Activated T-helper 1 cell treated with anti-CD3 and anti-CD28 coated beads, Interleukin-2, amount 50 U/mL, for 16 hours (primary cell): ENCODE data around the gene CAB39L.

Experiments used
- DNase-seq, 2 donors: peaks; one replicate each; pipeline ENCODE4 v3.0.0-alpha.2; 2020; ENCODE audit warnings: low read depth in 1 of 2, low spot score in 1 of 2

The CAB39L gene

GRCh38 chr13:49314344-49314882 lies 129.5 kb downstream of the CAB39L start:
- no peak for DNase-seq

GRCh38 chr13:49311816-49312215 lies 132.0 kb downstream of the CAB39L start:
- DNase-seq: no peak

- DNase-seq: no peak
These were observed 133.6 kb downstream of the CAB39L start for GRCh38 chr13:49310251-49310650.

GRCh38 chr13:49308921-49309408 lies 134.9 kb downstream of the CAB39L start:
- no peak for DNase-seq

GRCh38 chr13:49308097-49308875 lies 135.6 kb downstream of the CAB39L start:
- DNase-seq: no peak

GRCh38 chr13:49307365-49307764 lies 136.5 kb downstream of the CAB39L start:
- DNase-seq: no peak

- DNase-seq: no peak
These were observed 138.0 kb downstream of the CAB39L start for GRCh38 chr13:49305792-49306425.

- DNase-seq: no peak
These were observed 138.8 kb downstream of the CAB39L start for GRCh38 chr13:49304763-49305700.

- DNase-seq: no peak
These were observed 139.5 kb downstream of the CAB39L start for GRCh38 chr13:49304356-49304755.

GRCh38 chr13:49303533-49304252 lies 140.2 kb downstream of the CAB39L start:
- DNase-seq: no peak

GRCh38 chr13:49302817-49303216 lies 141.0 kb downstream of the CAB39L start:
- no peak for DNase-seq

- no peak for DNase-seq
These were observed 141.6 kb downstream of the CAB39L start for GRCh38 chr13:49302222-49302621.

GRCh38 chr13:49300739-49301589 lies 142.9 kb downstream of the CAB39L start:
- peak; percentile 10 to 50 for DNase-seq

GRCh38 chr13:49300276-49300675 lies 143.6 kb downstream of the CAB39L start:
- DNase-seq: no peak

GRCh38 chr13:49298903-49299605 lies 144.8 kb downstream of the CAB39L start:
- no peak for DNase-seq

- no peak for DNase-seq
These were observed 145.4 kb downstream of the CAB39L start for GRCh38 chr13:49298416-49298815.

- DNase-seq: no peak
These were observed 146.5 kb downstream of the CAB39L start for GRCh38 chr13:49297338-49297737.

- DNase-seq: no peak
These were observed 147.2 kb downstream of the CAB39L start for GRCh38 chr13:49296659-49297058.

GRCh38 chr13:49295244-49295643 lies 148.6 kb downstream of the CAB39L start:
- no peak for DNase-seq
